Measurements from ENCODE around the gene ADORA2A. TPM values are rescaled to one million over a fixed set of nuclear protein-coding genes. Genes with fewer than 3 reads are reported as not detected.

ADORA2A gene
- total RNA-seq, 1 experiment from 2014 or later, result 4.0 TPM

- Mint-ChIP-seq H3K9me3 (ENCODE audit: unreplicated experiment) (no peaks in the 10 kb centered on the region), H3K36me3 (ENCODE audit: insufficient read depth, unreplicated experiment) (peaks cover 25% of the 10 kb centered on the region), H3K4me1 (ENCODE audit: low read depth, unreplicated experiment) (peaks cover 7% of the 10 kb centered on the region), H3K4me3 (ENCODE audit: unreplicated experiment) (no peak overlapping the region), H3K27ac (ENCODE audit: unreplicated experiment) (no peak overlapping the region), H3K27me3 (ENCODE audit: insufficient read depth, unreplicated experiment) (no peaks in the 10 kb centered on the region)
- DNase-seq, result no peak
- BruUV-seq (replicated peaks), result no TSS peak
- intact Hi-C loops (cut with micrococcal nuclease; ENCODE audit: unreplicated experiment), result no loop called here
- POLR2A ChIA-PET, result no interaction called here
- no peaks in the 10 kb centered on the region for H3K4me1 ChIP-seq
- H3K27me3 ChIP-seq (replicated peaks; ENCODE audit: control insufficient read depth, insufficient read depth, low read length), result no peaks in the 10 kb centered on the region
- CTCF ChIA-PET, result no interaction called here
- TF ChIP-seq CTCF (IDR thresholded peaks at IDR 0.05; ENCODE audit: insufficient read depth in 1 of 2, low read depth in 1 of 2, low read length in 1 of 2, severe bottlenecking in 1 of 2, unreplicated experiment in 1 of 2), result no peak
- no peaks in the 10 kb centered on the region for H3K9me3 ChIP-seq
- peaks cover 4% of the 10 kb centered on the region; the same call in 1 of the 2 replicates for H3K36me3 ChIP-seq (ENCODE audit: control insufficient read depth, insufficient read depth, low read length)
- H3K4me3 ChIP-seq (ENCODE audit: low read depth, low read length), result no peak overlapping the region
These were observed 18.8 kb downstream of the ADORA2A start for GRCh38 chr22:24446260-24446611.

- Histone ChIP-seq H3K27me3 (replicated peaks; ENCODE audit: control insufficient read depth, insufficient read depth, low read length) (no peaks in the 10 kb centered on the region), H3K36me3 (ENCODE audit: control insufficient read depth, insufficient read depth, low read length) (peaks cover 6% of the 10 kb centered on the region), H3K9me3 (no peaks in the 10 kb centered on the region; the same call in 1 of the 2 replicates), H3K4me1 (no peaks in the 10 kb centered on the region), H3K4me3 (ENCODE audit: low read depth, low read length) (no peak overlapping the region)
- H3K4me1 Mint-ChIP-seq (ENCODE audit: low read depth, unreplicated experiment), result peaks cover 7% of the 10 kb centered on the region
- intact Hi-C loops (cut with micrococcal nuclease; ENCODE audit: unreplicated experiment), result no loop called here
- DNase-seq, result no peak
- H3K4me3 Mint-ChIP-seq (ENCODE audit: unreplicated experiment), result no peak overlapping the region
- BruUV-seq (replicated peaks), result no TSS peak
- no peaks in the 10 kb centered on the region for H3K27me3 Mint-ChIP-seq (ENCODE audit: insufficient read depth, unreplicated experiment)
- ChIA-PET POLR2A (interaction anchor here (0.5 kb wide), 1 partner anchor 83 kb away, joined by 8 read pairs; no protein-coding TSS in a partner anchor), CTCF (no interaction called here)
- H3K27ac Mint-ChIP-seq (ENCODE audit: unreplicated experiment), result no peak overlapping the region
- no peak for TF ChIP-seq CTCF (IDR thresholded peaks at IDR 0.05; ENCODE audit: insufficient read depth in 1 of 2, low read depth in 1 of 2, low read length in 1 of 2, severe bottlenecking in 1 of 2, unreplicated experiment in 1 of 2)
- no peaks in the 10 kb centered on the region for H3K9me3 Mint-ChIP-seq (ENCODE audit: unreplicated experiment)
- H3K36me3 Mint-ChIP-seq (ENCODE audit: insufficient read depth, unreplicated experiment), result peaks cover 32% of the 10 kb centered on the region
These were observed 23.2 kb downstream of the ADORA2A start for GRCh38 chr22:24450610-24451009.

GRCh38 chr22:24451162-24451561, 23.8 kb downstream of the ADORA2A start:
- intact Hi-C loops (cut with micrococcal nuclease; ENCODE audit: unreplicated experiment), result no loop called here
- CTCF ChIA-PET, result no interaction called here
- Histone ChIP-seq H3K4me1 (no peaks in the 10 kb centered on the region), H3K9me3 (no peaks in the 10 kb centered on the region; the same call in 1 of the 2 replicates), H3K4me3 (ENCODE audit: low read depth, low read length) (no peak overlapping the region), H3K36me3 (ENCODE audit: control insufficient read depth, insufficient read depth, low read length) (peaks cover 6% of the 10 kb centered on the region), H3K27me3 (replicated peaks; ENCODE audit: control insufficient read depth, insufficient read depth, low read length) (no peaks in the 10 kb centered on the region)
- POLR2A ChIA-PET, result interaction anchor here (0.5 kb wide), 1 partner anchor 82 kb away, joined by 8 read pairs; no protein-coding TSS in a partner anchor
- H3K27ac Mint-ChIP-seq (ENCODE audit: unreplicated experiment), result no peak overlapping the region
- peaks cover 7% of the 10 kb centered on the region for H3K4me1 Mint-ChIP-seq (ENCODE audit: low read depth, unreplicated experiment)
- TF ChIP-seq CTCF (IDR thresholded peaks at IDR 0.05; ENCODE audit: insufficient read depth in 1 of 2, low read depth in 1 of 2, low read length in 1 of 2, severe bottlenecking in 1 of 2, unreplicated experiment in 1 of 2), result no peak
- BruUV-seq (replicated peaks), result no TSS peak
- no peaks in the 10 kb centered on the region for H3K27me3 Mint-ChIP-seq (ENCODE audit: insufficient read depth, unreplicated experiment)
- peaks cover 38% of the 10 kb centered on the region for H3K36me3 Mint-ChIP-seq (ENCODE audit: insufficient read depth, unreplicated experiment)
- DNase-seq, result no peak
- H3K9me3 Mint-ChIP-seq (ENCODE audit: unreplicated experiment), result no peaks in the 10 kb centered on the region
- H3K4me3 Mint-ChIP-seq (ENCODE audit: unreplicated experiment), result no peak overlapping the region

Data from Caco-2 (cell line).